Measurements from ENCODE around the gene TNFRSF6B. TPM values are rescaled to one million over a fixed set of nuclear protein-coding genes. Genes with fewer than 3 reads are reported as not detected.
"Not testable (repeated sequence)": the region's sequence is repeated elsewhere in the genome, so short reads cannot be mapped to it uniquely, and the experiment has no call there.

Gene TNFRSF6B
- total RNA-seq, 1 donor from 2014 or later, result 5.2 TPM

GRCh38 chr20:63706852-63707557 lies 10.6 kb downstream of the TNFRSF6B start:
- no peak for DNase-seq (ENCODE audit: low read depth)

DNA sequence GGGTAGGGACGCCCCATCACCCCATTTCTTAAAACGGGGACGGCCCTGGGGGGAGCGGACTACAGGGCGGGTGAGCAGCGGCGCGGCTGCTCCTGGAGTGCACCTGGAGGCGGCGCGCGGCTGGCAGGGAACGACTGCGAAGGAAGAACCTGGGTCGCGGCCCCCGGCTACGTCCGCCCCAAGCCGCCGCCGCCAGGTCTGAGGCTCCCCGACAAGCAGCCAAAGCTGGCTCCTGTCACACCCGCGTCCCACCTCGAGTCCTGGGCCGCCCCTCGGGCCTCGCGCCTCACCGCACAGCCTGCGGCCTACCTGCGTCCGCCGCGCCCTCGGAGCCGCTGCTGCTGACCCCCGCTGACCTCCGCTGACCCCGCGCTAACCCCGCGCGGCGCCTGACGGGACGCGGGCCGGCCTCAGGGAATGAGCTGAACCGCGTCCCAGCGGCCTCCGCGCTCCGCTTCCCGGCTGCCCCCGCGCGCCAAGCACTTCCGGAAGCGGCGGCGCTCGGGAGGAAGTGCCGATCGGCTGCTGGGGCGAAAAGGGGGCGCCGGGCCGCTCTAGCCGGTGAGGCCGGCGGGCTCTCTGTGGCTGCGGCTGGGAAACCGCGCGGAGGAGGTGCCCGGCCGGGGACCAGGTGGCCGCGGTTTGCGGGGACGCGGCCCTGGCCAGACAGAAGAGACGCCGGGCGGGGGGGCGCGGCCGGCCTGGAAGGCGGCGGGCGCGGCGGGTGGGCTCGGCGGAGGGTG lies 11.3 kb downstream of the TNFRSF6B start, which contains the start of the genes ARFRP1 and ZGPAT:
Gene ARFRP1 (minus strand): TSS at position 419 of the 743 bp plus-strand sequence. CDS start 885 bp downstream, outside the sequence.
Gene ZGPAT (plus strand): TSS at position 482 of the 743 bp plus-strand sequence. CDS start 542 bp downstream, outside the sequence.
- DNase-seq (ENCODE audit: low read depth), result peak; percentile 88

GRCh38 chr20:63708301-63709148 lies 12.1 kb downstream of the TNFRSF6B start:
- DNase-seq (ENCODE audit: low read depth), result no peak

GRCh38 chr20:63709149-63709527 lies 12.7 kb downstream of the TNFRSF6B start:
- DNase-seq (ENCODE audit: low read depth), result no peak

- no peak for DNase-seq (ENCODE audit: low read depth)
These were observed 14.7 kb downstream of the TNFRSF6B start for GRCh38 chr20:63711085-63711645.

DNA sequence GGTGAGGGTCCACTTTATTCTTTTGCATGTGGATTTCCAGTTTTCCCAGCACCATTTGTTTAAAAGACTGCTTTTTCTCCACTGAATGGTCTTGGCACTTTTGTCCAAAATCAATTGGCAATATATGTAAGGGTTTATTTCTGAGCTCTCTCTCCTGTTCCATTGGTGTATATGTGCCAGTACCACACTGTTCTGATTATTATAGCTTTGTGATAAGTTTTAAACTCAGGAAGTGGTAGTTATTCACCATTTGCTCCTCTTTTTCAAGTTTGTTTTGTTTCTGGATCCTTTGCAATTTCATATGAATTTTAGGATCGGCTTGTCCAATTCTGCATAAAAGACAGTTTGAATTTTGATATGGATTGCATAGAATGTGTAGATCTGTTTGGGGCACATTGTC lies 15.7 kb downstream of the TNFRSF6B start:
- no peak for DNase-seq (ENCODE audit: low read depth)

DNA sequence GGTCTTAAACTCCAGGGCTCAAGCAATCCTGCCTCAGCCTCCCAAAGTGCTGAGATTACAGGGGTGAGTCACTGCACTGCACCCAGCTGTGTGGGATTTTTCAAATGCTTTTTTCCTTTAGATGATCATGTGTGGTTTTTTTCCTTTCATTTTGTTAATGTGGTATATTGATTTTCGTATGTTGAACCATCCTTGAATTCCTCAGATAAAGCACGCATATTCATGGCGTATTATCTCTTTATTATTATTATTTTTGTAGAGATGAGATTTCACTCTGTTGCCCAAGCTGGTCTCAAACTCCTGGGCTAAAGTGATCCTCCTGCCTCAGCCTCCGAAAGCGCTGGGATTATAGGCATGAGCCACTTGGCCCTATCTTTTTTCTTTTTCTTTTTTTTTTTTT lies 18.4 kb downstream of the TNFRSF6B start:
- no peak for DNase-seq (ENCODE audit: low read depth)

- no peak for DNase-seq (ENCODE audit: low read depth)
These were observed 22.5 kb downstream of the TNFRSF6B start for GRCh38 chr20:63718996-63719395.

DNA sequence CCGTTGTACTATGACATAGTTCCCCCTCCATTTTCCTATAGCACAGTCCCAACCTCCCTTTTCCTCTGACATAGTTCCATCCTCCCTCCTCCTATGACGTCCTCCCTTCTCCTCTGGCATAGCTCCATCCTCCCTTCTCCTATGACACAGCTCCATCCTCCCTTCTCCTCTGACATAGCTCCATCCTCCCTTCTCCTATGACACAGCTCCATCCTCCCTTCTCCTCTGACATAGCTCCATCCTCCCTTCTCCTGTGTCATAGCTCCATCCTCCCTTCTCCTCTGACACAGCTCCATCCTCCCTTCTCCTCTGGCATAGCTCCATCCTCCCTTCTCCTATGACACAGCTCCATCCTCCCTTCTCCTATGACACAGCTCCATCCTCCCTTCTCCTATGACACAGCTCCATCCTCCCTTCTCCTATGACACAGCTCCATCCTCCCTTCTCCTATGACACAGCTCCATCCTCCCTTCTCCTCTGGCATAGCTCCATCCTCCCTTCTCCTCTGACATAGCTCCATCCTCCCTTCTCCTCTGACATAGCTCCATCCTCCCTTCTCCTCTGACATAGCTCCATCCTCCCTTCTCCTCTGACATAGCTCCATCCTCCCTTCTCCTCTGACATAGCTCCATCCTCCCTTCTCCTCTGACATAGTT lies 26.6 kb downstream of the TNFRSF6B start:
- DNase-seq (ENCODE audit: low read depth), result not testable (repeated sequence)

DNA sequence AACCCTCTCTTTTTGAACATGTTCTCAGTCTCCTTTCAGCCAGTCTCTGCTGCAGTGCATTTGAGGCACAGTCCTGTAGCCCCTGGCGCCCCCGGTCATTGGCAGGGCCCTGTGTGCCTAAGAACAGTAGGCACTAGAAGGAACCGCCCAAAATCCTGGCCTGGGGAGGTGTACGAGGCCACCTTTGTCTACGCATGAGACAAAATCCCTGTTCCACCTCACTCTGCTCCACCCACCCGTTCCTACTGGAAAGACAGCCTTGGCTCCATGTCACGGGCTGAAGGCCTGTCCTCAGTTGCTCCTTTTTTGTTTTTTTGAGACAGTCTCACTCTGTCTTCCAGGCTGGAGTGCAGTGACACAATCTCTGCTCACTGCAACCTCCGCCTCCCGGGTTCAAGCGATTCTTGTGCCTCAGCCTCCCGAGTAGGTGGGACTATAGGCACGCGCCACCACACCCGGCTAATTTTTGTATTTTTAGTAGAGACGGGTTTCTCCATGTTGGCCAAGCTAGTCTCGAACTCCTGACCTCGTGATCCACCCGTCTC lies 33.8 kb downstream of the TNFRSF6B start:
- not testable (repeated sequence) for DNase-seq (ENCODE audit: low read depth)

DNA sequence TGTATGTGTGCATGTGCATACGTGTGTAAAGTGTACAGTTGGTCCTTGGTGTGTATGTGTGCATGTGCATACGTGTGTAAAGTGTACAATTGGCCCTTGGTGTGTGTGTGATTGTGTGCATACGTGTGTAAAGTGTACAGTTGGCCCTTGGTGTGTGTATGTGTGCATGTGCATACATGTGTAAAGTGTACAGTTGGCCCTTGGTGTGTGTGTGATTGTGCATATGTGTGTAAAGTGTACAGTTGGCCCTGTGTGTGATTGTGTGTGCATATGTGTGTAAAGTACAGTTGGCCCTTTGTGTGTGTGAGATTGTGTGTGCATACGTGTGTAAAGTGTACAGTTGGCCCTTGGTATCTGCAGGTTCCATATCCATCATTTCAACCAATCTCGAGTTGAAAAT lies 35.0 kb downstream of the TNFRSF6B start:
- DNase-seq (ENCODE audit: low read depth), result no peak

DNA sequence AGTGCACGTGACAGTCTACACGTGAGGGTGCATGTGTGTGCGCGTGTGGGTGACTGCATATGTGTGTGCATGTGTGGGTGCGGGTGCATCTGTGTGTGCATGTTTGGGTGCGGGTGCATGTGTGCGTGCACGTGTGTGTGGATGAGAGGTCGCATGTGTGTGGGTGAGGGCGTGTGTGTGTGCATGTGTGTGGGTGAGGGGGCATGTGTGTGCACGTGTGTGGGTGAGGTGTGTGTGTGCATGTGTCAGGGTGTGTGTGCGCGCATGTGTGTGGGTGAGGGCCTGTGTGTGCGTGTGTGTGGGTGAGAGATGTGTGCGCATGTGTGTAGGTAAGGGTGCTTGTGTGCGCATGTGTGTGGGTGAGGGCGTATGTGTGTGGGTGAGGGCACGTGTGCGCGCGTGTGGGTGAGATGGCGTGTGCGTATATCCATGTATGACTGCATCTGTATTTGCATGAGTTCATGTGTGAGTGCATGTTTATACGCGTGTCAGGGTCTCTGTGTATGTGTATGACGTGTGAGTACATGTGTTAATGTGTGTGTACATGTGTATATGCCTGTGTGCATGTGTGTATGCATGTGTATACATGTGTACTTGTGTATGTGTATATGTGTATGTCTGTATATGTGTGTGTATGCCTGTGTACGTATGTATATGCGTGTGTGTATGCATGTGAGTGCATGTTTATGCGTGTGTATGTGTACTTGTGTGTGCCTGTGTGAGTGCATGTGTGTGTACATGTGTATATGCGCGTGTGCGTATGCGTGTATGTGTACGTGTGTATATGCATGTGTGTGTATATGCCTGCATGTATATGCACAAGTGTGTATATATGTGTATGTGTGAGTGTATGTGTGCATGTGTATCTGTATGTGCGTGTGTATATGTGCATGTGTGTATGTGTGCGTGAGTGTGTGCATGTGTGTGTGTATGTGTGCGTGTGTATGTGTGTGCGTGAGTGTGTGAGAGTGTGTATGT lies 36.0 kb downstream of the TNFRSF6B start:
- no peak for DNase-seq (ENCODE audit: low read depth)

DNA sequence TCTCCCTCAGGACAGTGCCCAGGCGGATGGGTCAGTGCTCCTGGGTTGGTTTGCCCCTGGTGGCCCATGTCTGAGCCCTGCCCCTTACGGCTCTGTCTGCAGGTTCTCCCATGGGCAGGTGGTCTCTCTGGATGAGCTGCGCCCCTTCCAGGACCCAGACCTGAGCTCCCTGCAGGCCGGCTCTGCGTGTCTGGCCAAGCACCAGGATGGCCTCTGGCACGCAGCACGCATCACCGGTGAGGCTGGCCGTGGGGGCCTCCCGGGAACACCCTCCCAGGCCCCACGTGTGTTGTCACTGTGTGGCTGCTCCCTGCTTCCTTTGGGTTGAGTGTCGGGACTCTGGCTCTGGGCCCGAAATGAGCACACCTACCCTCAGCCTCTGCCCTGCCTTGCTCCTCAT lies 36.7 kb downstream of the TNFRSF6B start:
- no peak for DNase-seq (ENCODE audit: low read depth)

DNA sequence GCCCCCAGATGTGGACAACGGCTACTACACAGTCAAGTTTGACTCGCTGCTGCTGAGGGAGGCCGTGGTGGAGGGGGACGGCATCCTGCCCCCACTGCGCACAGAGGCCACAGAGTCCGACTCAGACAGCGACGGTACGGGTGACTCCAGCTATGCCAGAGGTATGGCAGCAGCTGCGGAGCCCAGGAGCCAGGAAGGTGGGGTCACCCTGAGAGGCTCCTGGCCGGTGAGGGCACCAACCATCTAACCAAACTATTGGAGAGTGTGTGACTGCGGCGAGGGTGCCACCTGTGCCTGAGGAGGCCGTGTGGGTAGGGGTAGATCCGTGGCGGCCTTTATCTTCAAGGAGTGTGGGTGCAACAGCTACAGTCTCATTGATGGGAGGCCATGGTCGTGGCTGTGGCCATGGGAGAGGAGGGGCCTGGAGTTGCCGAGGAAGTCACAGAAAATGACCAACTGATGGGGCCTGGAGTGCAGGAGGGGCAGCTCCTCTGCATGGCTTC lies 37.2 kb downstream of the TNFRSF6B start:
- DNase-seq (ENCODE audit: low read depth), result no peak

- DNase-seq (ENCODE audit: low read depth), result no peak
These were observed 37.9 kb downstream of the TNFRSF6B start for GRCh38 chr20:63734111-63734945.

- DNase-seq (ENCODE audit: low read depth), result no peak
These were observed 38.8 kb downstream of the TNFRSF6B start for GRCh38 chr20:63734946-63735858.

All from myocyte (in vitro differentiated cells).